NCI-H82 (cell line): ENCODE measurements around the gene AP5S1.

ENCODE experiments used
- DNase-seq: peaks from one replicate; lab custom pipeline; 2025; lab: John Stamatoyannopoulos, UW

Gene AP5S1

GRCh38 chr20:3875378-3875974 lies 55.1 kb downstream of the AP5S1 start:
- no peak for DNase-seq

GRCh38 chr20:3876000-3876399 lies 55.7 kb downstream of the AP5S1 start:
- DNase-seq = no peak

GRCh38 chr20:3876676-3877075 lies 56.3 kb downstream of the AP5S1 start:
- DNase-seq = no peak
